GM12878 (cell line): Measurements from ENCODE around the gene B3GALT4.
A peak's percentile ranks its signal among the peaks of the same experiment; 100 is the strongest.

Experiments used
- NFIC ChIP-seq: IDR thresholded peaks from 2 replicates; pipeline ENCODE4 v1.6.1; 2012; ENCODE audit warnings: low read depth, mild to moderate bottlenecking, inconsistent platforms, low read length, moderate library complexity
- POLR2A ChIP-seq: IDR thresholded peaks from 2 replicates; pipeline ENCODE4 v1.6.1; 2011; ENCODE audit warnings: low read depth, mild to moderate bottlenecking, low read length
- POLR2AphosphoS5 ChIP-seq: IDR thresholded peaks from 2 replicates; pipeline ENCODE4 v1.6.1; 2011; ENCODE audit warnings: mild to moderate bottlenecking, low read length, inconsistent platforms
- SMARCA5 ChIP-seq: fragments of 450-650 bp; IDR thresholded peaks from 2 replicates; pipeline ENCODE4 v1.6.1; 2017; ENCODE audit warnings: mild to moderate bottlenecking
- ZNF622 ChIP-seq: fragments of 450-650 bp; IDR thresholded peaks from 2 replicates; pipeline ENCODE4 v1.6.1; 2017; ENCODE audit warnings: mild to moderate bottlenecking, inconsistent platforms
- TF ChIP-seq, protein P1 (sequence below), 3 experiments: IDR thresholded peaks in 2 of 3; conservative IDR thresholded peaks in 1 of 3; 2 replicates each; pipeline ENCODE4 v1.5.1; 2011; ENCODE audit warnings: low read depth in 3 of 3, low read length in 3 of 3, mild to moderate bottlenecking in 3 of 3, control low read depth in 2 of 3, moderate library complexity in 2 of 3, inconsistent platforms in 1 of 3, mixed read lengths in 1 of 3; ENCODE audit not compliant: control insufficient read depth in 2 of 3, insufficient read depth in 1 of 3; ENCODE audit errors: extremely low read depth in 1 of 3
- TF ChIP-seq, protein P2 (sequence below): IDR thresholded peaks from 2 replicates; pipeline ENCODE4 v1.6.1; 2011; ENCODE audit warnings: borderline replicate concordance, low read depth, mild to moderate bottlenecking, moderate library complexity, mixed read lengths, low read length; ENCODE audit not compliant: insufficient read depth; ENCODE audit errors: extremely low read length
- TF ChIP-seq, protein P3 (sequence below): IDR thresholded peaks from 2 replicates; pipeline ENCODE4 v1.6.1; 2012; ENCODE audit warnings: mild to moderate bottlenecking, low read depth, low read length
- TF ChIP-seq, protein P4 (sequence below): fragments of 450-650 bp; IDR thresholded peaks from 2 replicates; pipeline ENCODE4 v1.6.1; 2017; ENCODE audit warnings: mild to moderate bottlenecking, moderate library complexity

DNA sequence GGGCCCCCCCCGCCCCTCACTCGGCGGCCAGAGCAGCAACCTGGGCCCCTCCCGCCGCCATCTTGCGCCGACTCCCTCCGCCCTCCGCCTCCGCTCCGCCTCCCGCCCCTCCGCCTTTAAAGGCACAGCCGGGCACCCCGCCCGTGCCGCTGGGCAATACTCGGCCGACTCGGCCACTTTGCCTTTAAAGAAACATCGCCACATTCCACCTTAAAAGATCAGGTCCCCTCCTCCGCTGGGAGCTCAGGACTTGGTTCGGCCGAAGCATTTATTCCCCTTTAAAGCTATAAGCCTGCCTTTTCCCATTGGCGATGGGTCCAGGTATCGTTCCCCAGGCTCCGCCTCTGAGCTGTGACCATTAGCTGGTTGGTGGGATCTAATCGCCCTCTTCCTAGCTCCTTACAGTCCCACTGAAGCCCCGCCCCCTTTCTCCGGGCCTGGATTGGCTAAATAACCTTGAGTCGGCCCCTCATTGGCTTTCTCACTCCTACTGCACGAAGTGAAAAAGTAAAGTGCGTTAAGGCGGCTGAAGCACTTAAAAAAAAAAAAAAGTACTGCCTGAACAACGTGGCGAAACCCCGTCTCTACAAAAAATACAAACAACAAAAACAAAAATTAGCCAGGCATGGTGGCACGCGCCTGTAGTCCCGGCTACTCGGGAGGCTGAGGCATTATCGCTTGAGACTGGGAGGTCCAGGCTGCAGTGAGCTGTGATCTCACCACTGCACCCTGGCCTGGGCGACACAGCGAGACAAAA lies 40.9 kb downstream of the B3GALT4 start, which contains the start of gene ZBTB22:
- TF ChIP-seq POLR2A = peak; percentile 58
- TF ChIP-seq, protein P1, sequence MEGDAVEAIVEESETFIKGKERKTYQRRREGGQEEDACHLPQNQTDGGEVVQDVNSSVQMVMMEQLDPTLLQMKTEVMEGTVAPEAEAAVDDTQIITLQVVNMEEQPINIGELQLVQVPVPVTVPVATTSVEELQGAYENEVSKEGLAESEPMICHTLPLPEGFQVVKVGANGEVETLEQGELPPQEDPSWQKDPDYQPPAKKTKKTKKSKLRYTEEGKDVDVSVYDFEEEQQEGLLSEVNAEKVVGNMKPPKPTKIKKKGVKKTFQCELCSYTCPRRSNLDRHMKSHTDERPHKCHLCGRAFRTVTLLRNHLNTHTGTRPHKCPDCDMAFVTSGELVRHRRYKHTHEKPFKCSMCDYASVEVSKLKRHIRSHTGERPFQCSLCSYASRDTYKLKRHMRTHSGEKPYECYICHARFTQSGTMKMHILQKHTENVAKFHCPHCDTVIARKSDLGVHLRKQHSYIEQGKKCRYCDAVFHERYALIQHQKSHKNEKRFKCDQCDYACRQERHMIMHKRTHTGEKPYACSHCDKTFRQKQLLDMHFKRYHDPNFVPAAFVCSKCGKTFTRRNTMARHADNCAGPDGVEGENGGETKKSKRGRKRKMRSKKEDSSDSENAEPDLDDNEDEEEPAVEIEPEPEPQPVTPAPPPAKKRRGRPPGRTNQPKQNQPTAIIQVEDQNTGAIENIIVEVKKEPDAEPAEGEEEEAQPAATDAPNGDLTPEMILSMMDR (IDR thresholded peaks at IDR 0.05 in 2 of 3, conservative IDR thresholded peaks at IDR 0.05 in 1 of 3; ENCODE audit: control insufficient read depth in 2 of 3, extremely low read depth in 1 of 3, insufficient read depth in 1 of 3, low read depth in 3 of 3, low read length in 3 of 3) = no peak
- TF ChIP-seq, protein P2, sequence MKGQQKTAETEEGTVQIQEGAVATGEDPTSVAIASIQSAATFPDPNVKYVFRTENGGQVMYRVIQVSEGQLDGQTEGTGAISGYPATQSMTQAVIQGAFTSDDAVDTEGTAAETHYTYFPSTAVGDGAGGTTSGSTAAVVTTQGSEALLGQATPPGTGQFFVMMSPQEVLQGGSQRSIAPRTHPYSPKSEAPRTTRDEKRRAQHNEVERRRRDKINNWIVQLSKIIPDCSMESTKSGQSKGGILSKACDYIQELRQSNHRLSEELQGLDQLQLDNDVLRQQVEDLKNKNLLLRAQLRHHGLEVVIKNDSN = no peak
- TF ChIP-seq NFIC = no peak; the same call in 1 of the 2 replicates
- no peak for TF ChIP-seq POLR2AphosphoS5
- TF ChIP-seq ZNF622 = no peak
- no peak for TF ChIP-seq SMARCA5
- TF ChIP-seq, protein P3, sequence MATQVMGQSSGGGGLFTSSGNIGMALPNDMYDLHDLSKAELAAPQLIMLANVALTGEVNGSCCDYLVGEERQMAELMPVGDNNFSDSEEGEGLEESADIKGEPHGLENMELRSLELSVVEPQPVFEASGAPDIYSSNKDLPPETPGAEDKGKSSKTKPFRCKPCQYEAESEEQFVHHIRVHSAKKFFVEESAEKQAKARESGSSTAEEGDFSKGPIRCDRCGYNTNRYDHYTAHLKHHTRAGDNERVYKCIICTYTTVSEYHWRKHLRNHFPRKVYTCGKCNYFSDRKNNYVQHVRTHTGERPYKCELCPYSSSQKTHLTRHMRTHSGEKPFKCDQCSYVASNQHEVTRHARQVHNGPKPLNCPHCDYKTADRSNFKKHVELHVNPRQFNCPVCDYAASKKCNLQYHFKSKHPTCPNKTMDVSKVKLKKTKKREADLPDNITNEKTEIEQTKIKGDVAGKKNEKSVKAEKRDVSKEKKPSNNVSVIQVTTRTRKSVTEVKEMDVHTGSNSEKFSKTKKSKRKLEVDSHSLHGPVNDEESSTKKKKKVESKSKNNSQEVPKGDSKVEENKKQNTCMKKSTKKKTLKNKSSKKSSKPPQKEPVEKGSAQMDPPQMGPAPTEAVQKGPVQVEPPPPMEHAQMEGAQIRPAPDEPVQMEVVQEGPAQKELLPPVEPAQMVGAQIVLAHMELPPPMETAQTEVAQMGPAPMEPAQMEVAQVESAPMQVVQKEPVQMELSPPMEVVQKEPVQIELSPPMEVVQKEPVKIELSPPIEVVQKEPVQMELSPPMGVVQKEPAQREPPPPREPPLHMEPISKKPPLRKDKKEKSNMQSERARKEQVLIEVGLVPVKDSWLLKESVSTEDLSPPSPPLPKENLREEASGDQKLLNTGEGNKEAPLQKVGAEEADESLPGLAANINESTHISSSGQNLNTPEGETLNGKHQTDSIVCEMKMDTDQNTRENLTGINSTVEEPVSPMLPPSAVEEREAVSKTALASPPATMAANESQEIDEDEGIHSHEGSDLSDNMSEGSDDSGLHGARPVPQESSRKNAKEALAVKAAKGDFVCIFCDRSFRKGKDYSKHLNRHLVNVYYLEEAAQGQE = no peak
- TF ChIP-seq, protein P4, sequence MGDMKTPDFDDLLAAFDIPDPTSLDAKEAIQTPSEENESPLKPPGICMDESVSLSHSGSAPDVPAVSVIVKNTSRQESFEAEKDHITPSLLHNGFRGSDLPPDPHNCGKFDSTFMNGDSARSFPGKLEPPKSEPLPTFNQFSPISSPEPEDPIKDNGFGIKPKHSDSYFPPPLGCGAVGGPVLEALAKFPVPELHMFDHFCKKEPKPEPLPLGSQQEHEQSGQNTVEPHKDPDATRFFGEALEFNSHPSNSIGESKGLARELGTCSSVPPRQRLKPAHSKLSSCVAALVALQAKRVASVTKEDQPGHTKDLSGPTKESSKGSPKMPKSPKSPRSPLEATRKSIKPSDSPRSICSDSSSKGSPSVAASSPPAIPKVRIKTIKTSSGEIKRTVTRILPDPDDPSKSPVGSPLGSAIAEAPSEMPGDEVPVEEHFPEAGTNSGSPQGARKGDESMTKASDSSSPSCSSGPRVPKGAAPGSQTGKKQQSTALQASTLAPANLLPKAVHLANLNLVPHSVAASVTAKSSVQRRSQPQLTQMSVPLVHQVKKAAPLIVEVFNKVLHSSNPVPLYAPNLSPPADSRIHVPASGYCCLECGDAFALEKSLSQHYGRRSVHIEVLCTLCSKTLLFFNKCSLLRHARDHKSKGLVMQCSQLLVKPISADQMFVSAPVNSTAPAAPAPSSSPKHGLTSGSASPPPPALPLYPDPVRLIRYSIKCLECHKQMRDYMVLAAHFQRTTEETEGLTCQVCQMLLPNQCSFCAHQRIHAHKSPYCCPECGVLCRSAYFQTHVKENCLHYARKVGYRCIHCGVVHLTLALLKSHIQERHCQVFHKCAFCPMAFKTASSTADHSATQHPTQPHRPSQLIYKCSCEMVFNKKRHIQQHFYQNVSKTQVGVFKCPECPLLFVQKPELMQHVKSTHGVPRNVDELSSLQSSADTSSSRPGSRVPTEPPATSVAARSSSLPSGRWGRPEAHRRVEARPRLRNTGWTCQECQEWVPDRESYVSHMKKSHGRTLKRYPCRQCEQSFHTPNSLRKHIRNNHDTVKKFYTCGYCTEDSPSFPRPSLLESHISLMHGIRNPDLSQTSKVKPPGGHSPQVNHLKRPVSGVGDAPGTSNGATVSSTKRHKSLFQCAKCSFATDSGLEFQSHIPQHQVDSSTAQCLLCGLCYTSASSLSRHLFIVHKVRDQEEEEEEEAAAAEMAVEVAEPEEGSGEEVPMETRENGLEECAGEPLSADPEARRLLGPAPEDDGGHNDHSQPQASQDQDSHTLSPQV = no peak
